ENCODE results near the gene SLC22A1.

DNA sequence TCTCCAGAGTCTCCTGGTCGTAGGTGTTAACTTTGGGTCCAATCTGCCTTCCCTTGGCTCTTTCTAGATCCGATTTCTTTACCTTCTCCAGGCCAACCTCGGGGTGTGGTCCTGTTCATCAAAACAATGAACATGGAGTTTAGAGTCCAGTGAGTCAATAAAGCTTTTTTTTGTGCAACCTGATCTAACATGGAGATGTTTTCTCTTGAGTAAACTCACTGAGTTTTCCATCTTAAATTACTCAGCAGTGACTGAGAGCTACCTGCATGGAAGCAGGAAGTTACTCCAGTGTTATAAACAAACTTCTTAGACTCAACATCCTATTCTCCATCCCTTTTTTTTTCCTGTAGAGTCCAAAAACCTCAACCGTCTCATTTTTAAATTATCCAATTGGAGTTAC lies 14.9 kb upstream of the SLC22A1 start:
- TF ChIP-seq POLR2AphosphoS5 (IDR thresholded peaks at IDR 0.05; ENCODE audit: low read depth), result no peak
- TF ChIP-seq, protein P1, sequence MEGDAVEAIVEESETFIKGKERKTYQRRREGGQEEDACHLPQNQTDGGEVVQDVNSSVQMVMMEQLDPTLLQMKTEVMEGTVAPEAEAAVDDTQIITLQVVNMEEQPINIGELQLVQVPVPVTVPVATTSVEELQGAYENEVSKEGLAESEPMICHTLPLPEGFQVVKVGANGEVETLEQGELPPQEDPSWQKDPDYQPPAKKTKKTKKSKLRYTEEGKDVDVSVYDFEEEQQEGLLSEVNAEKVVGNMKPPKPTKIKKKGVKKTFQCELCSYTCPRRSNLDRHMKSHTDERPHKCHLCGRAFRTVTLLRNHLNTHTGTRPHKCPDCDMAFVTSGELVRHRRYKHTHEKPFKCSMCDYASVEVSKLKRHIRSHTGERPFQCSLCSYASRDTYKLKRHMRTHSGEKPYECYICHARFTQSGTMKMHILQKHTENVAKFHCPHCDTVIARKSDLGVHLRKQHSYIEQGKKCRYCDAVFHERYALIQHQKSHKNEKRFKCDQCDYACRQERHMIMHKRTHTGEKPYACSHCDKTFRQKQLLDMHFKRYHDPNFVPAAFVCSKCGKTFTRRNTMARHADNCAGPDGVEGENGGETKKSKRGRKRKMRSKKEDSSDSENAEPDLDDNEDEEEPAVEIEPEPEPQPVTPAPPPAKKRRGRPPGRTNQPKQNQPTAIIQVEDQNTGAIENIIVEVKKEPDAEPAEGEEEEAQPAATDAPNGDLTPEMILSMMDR (conservative IDR thresholded peaks at IDR 0.05; ENCODE audit: low read depth in 2 of 2), result no peak
- TF ChIP-seq EZH2phosphoT487 (IDR thresholded peaks at IDR 0.05; ENCODE audit: unreplicated experiment), result no peak
- no peak for TF ChIP-seq EZH2 (IDR thresholded peaks at IDR 0.05; ENCODE audit: low read depth, unreplicated experiment)
- TF ChIP-seq, protein P2, sequence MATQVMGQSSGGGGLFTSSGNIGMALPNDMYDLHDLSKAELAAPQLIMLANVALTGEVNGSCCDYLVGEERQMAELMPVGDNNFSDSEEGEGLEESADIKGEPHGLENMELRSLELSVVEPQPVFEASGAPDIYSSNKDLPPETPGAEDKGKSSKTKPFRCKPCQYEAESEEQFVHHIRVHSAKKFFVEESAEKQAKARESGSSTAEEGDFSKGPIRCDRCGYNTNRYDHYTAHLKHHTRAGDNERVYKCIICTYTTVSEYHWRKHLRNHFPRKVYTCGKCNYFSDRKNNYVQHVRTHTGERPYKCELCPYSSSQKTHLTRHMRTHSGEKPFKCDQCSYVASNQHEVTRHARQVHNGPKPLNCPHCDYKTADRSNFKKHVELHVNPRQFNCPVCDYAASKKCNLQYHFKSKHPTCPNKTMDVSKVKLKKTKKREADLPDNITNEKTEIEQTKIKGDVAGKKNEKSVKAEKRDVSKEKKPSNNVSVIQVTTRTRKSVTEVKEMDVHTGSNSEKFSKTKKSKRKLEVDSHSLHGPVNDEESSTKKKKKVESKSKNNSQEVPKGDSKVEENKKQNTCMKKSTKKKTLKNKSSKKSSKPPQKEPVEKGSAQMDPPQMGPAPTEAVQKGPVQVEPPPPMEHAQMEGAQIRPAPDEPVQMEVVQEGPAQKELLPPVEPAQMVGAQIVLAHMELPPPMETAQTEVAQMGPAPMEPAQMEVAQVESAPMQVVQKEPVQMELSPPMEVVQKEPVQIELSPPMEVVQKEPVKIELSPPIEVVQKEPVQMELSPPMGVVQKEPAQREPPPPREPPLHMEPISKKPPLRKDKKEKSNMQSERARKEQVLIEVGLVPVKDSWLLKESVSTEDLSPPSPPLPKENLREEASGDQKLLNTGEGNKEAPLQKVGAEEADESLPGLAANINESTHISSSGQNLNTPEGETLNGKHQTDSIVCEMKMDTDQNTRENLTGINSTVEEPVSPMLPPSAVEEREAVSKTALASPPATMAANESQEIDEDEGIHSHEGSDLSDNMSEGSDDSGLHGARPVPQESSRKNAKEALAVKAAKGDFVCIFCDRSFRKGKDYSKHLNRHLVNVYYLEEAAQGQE (IDR thresholded peaks at IDR 0.05; ENCODE audit: unreplicated experiment), result no peak
- TF ChIP-seq JUNB (IDR thresholded peaks at IDR 0.05; ENCODE audit: unreplicated experiment), result no peak
- TF ChIP-seq, protein P3, sequence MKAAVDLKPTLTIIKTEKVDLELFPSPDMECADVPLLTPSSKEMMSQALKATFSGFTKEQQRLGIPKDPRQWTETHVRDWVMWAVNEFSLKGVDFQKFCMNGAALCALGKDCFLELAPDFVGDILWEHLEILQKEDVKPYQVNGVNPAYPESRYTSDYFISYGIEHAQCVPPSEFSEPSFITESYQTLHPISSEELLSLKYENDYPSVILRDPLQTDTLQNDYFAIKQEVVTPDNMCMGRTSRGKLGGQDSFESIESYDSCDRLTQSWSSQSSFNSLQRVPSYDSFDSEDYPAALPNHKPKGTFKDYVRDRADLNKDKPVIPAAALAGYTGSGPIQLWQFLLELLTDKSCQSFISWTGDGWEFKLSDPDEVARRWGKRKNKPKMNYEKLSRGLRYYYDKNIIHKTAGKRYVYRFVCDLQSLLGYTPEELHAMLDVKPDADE (IDR thresholded peaks at IDR 0.05), result no peak
- no peak for TF ChIP-seq ZNF331 (CRISPR knock-in tag; IDR thresholded peaks at IDR 0.05; ENCODE audit: low read depth)
- no peak for TF ChIP-seq CREB1 (CRISPR knock-in tag; IDR thresholded peaks at IDR 0.05; ENCODE audit: low read depth)
- TF ChIP-seq STAT1 (IDR thresholded peaks at IDR 0.05; ENCODE audit: unreplicated experiment), result no peak

Data from GM23338 (cell line).